PC-3 (cell line): Measurements from ENCODE around the gene SLAMF1. TPM values are rescaled to one million over a fixed set of nuclear protein-coding genes. Genes with fewer than 3 reads are reported as not detected.

Source experiments
- ATAC-seq: fragments of 200-7000 bp; cut with Tn5 transposase; 2 replicates; pipeline ENCODE4 v1.9.1; 2020; ENCODE audit warnings: mild to moderate bottlenecking, moderate library complexity
- BruUV-seq: library from RNA; stranded (reverse); fragments of 400-500 nt; replicated peaks from 2 replicates; lab custom pipeline; 2021; lab: Mats Ljungman, UMichigan
- CTCF ChIA-PET: fragments of 300-600 bp; sonication (Branson Sonifier 250); formaldehyde crosslinking; loops from one replicate; lab custom pipeline; 2022; ENCODE audit warnings: antibody characterized with exemption; lab: Charles Lee
- POLR2A ChIA-PET: fragments of 300-600 bp; sonication (Branson Sonifier 250); formaldehyde crosslinking; loops from one replicate; lab custom pipeline; 2022; ENCODE audit warnings: antibody characterized with exemption; ENCODE audit not compliant: unreplicated experiment; lab: Charles Lee
- DNase-seq: peaks from one replicate; pipeline ENCODE4 v3.0.0-alpha.2; 2015
- H2AFZ ChIP-seq: fragments of 300-600 bp; sonication (generic); 2 replicates; pipeline ENCODE4 v1.6.0; 2016; ENCODE audit warnings: antibody characterized with exemption, low read length
- H3F3A ChIP-seq: fragments of 300-600 bp; sonication (generic); one replicate; pipeline ENCODE4 v1.6.0; 2017; ENCODE audit warnings: antibody characterized with exemption, low read length, control low read depth, mild to moderate bottlenecking; ENCODE audit not compliant: unreplicated experiment
- H3K27ac ChIP-seq: fragments of 300-600 bp; sonication (generic); 2 replicates; pipeline ENCODE4 v1.5.1; 2016; ENCODE audit warnings: mild to moderate bottlenecking, low read length
- H3K27me3 ChIP-seq: fragments of 300-600 bp; sonication (generic); 2 replicates; pipeline ENCODE4 v1.6.1; 2016; ENCODE audit warnings: low read length, mixed read lengths
- H3K36me3 ChIP-seq: fragments of 300-600 bp; sonication (generic); 2 replicates; pipeline ENCODE4 v1.6.1; 2016; ENCODE audit warnings: low read depth, mixed run types, low read length, mixed read lengths
- H3K4me1 ChIP-seq: fragments of 300-600 bp; sonication (generic); 2 replicates; pipeline ENCODE4 v1.5.1; 2016; ENCODE audit warnings: low read length; ENCODE audit not compliant: insufficient read depth
- H3K4me2 ChIP-seq: fragments of 300-600 bp; sonication (generic); 2 replicates; pipeline ENCODE4 v1.6.0; 2016; ENCODE audit warnings: low read length
- H3K4me3 ChIP-seq: fragments of 300-600 bp; sonication (generic); 2 replicates; pipeline ENCODE4 v1.5.1; 2016; ENCODE audit warnings: mild to moderate bottlenecking, low read length, mixed read lengths
- H3K79me2 ChIP-seq: fragments of 300-600 bp; sonication (generic); 2 replicates; pipeline ENCODE4 v1.6.1; 2017; ENCODE audit warnings: low read length, mixed read lengths
- H3K9ac ChIP-seq: fragments of 300-600 bp; sonication (generic); 2 replicates; pipeline ENCODE4 v1.6.0; 2016; ENCODE audit warnings: mild to moderate bottlenecking, low read length
- H3K9me2 ChIP-seq: fragments of 300-600 bp; sonication (generic); replicated peaks from 2 replicates; pipeline ENCODE4 v1.6.1; 2016; ENCODE audit warnings: mixed run types, low read length, mixed read lengths
- H3K9me3 ChIP-seq: fragments of 300-600 bp; sonication (generic); 2 replicates; pipeline ENCODE4 v1.6.1; 2016; ENCODE audit warnings: low read length, mixed read lengths
- H4K20me1 ChIP-seq: fragments of 300-600 bp; sonication (generic); 2 replicates; pipeline ENCODE4 v1.6.1; 2016; ENCODE audit warnings: low read length, mixed read lengths
- CTCF ChIP-seq: fragments of 300-600 bp; sonication (generic); conservative IDR thresholded peaks from 2 replicates; pipeline ENCODE4 v1.5.1; 2017; ENCODE audit warnings: antibody characterized with exemption, low read depth, mild to moderate bottlenecking, low read length
- EZH2 ChIP-seq: fragments of 300-600 bp; sonication (generic); IDR thresholded peaks from one replicate; pipeline ENCODE4 v1.6.1; 2017; ENCODE audit warnings: antibody characterized with exemption, mild to moderate bottlenecking, low read length; ENCODE audit not compliant: unreplicated experiment
- EZH2phosphoT487 ChIP-seq: fragments of 300-600 bp; sonication (generic); IDR thresholded peaks from 2 replicates; pipeline ENCODE4 v1.6.1; 2018; ENCODE audit warnings: mild to moderate bottlenecking, antibody characterized with exemption, low read length, borderline replicate concordance
- intact Hi-C: fragments of 100-400 bp; cut with micrococcal nuclease; formaldehyde crosslinking; loops from 2 replicates; pipeline ENCODE4 v1.9.0; 2023
- total RNA-seq: library from RNA; depleted of rRNA; stranded (reverse); fragments of >200 nt; gene quantifications from 2 replicates; pipeline ENCODE4 v1.2.3, GENCODE V29; 2014

Gene SLAMF1
- total RNA-seq, 1 experiment from 2014 or later = not detected

GRCh38 chr1:160576884-160577283 lies 70.0 kb downstream of the SLAMF1 start:
- DNase-seq = no peak
- H3K4me2 ChIP-seq = no peak overlapping the region
- ATAC-seq = no peak
- intact Hi-C loops = no loop called here
- no peaks in the 10 kb centered on the region for H3F3A ChIP-seq
- H3K27ac ChIP-seq = no peak overlapping the region
- CTCF ChIA-PET = interaction anchor here (0.6 kb wide), 1 partner anchor 22 kb away, joined by 3 read pairs; no protein-coding TSS in a partner anchor
- no peaks in the 10 kb centered on the region for H3K9me2 ChIP-seq
- no peak overlapping the region for H3K9ac ChIP-seq
- H3K36me3 ChIP-seq = no peaks in the 10 kb centered on the region
- POLR2A ChIA-PET = no interaction called here
- H4K20me1 ChIP-seq = no peaks in the 10 kb centered on the region
- no peak overlapping the region for H3K4me3 ChIP-seq
- H3K4me1 ChIP-seq = no peaks in the 10 kb centered on the region
- H3K79me2 ChIP-seq = no peaks in the 10 kb centered on the region
- no peak overlapping the region for H2AFZ ChIP-seq
- H3K27me3 ChIP-seq = peaks cover 33% of the 10 kb centered on the region
- no peak for TF ChIP-seq CTCF
- TF ChIP-seq EZH2phosphoT487 = no peak
- TF ChIP-seq EZH2 = no peak
- no TSS peak for BruUV-seq
- no peaks in the 10 kb centered on the region for H3K9me3 ChIP-seq

- no peaks in the 10 kb centered on the region for H4K20me1 ChIP-seq
- H3K79me2 ChIP-seq = no peaks in the 10 kb centered on the region
- no peak overlapping the region for H3K4me2 ChIP-seq
- ChIA-PET CTCF (no interaction called here), POLR2A (no interaction called here)
- H3K27me3 ChIP-seq = peaks cover 38% of the 10 kb centered on the region
- H3K9me2 ChIP-seq = no peaks in the 10 kb centered on the region
- intact Hi-C loops = no loop called here
- no TSS peak for BruUV-seq
- no peaks in the 10 kb centered on the region for H3K4me1 ChIP-seq
- H3F3A ChIP-seq = no peaks in the 10 kb centered on the region
- DNase-seq = no peak
- no peaks in the 10 kb centered on the region for H3K36me3 ChIP-seq
- H3K4me3 ChIP-seq = no peak overlapping the region
- no peak overlapping the region for H2AFZ ChIP-seq
- no peaks in the 10 kb centered on the region for H3K9me3 ChIP-seq
- TF ChIP-seq EZH2 (no peak), CTCF (no peak)
- no peak overlapping the region for H3K9ac ChIP-seq
- ATAC-seq = no peak
- no peak overlapping the region for H3K27ac ChIP-seq
These were observed 70.5 kb downstream of the SLAMF1 start for GRCh38 chr1:160576390-160576789.

GRCh38 chr1:160575112-160575664 lies 71.7 kb downstream of the SLAMF1 start:
- POLR2A ChIA-PET = no interaction called here
- intact Hi-C loops = no loop called here
- CTCF ChIA-PET = no interaction called here
- Histone ChIP-seq H3K27me3 (peaks cover 50% of the 10 kb centered on the region), H3K9ac (no peak overlapping the region), H3K27ac (no peak overlapping the region), H3K36me3 (no peaks in the 10 kb centered on the region), H3K4me3 (no peak overlapping the region), H4K20me1 (no peaks in the 10 kb centered on the region), H3K9me2 (no peaks in the 10 kb centered on the region), H3K4me1 (no peaks in the 10 kb centered on the region), H3K9me3 (no peaks in the 10 kb centered on the region), H3K79me2 (no peaks in the 10 kb centered on the region), H3K4me2 (no peak overlapping the region), H2AFZ (no peak overlapping the region), H3F3A (no peaks in the 10 kb centered on the region)
- TF ChIP-seq EZH2 (no peak), CTCF (no peak), EZH2phosphoT487 (no peak)
- no peak for ATAC-seq
- no peak for DNase-seq
- BruUV-seq = no TSS peak
